ENCODE measurements around the gene TBX4.

GRCh38 chr17:61420052-61420451 lies 32.2 kb upstream of the TBX4 start:
- TF ChIP-seq CTCF (IDR thresholded peaks at IDR 0.05) (no peak), POLR2A (IDR thresholded peaks at IDR 0.05) (no peak), EP300 (IDR thresholded peaks at IDR 0.05; ENCODE audit: low read depth) (no peak), POLR2AphosphoS5 (IDR thresholded peaks at IDR 0.05) (no peak)

All from transverse colon (tissue), 4 donors.